ENCODE measurements around the gene ITGBL1. TPM values are rescaled to one million over a fixed set of nuclear protein-coding genes. Genes with fewer than 3 reads are reported as not detected.

ITGBL1 gene
- total RNA-seq, 4 donors from 2014 or later, result 0.61 to 6.7 (median 5.0) TPM

- ATAC-seq, result no peak
- no peaks in the 10 kb centered on the region for H3K4me1 ChIP-seq
- no peak for DNase-seq
- no peaks in the 10 kb centered on the region for H3K36me3 ChIP-seq
- intact Hi-C loops (cut with DNase I; ENCODE audit: low total_unique reads) (no loop called here), in situ Hi-C loops (cut with MboI; ENCODE audit: low sequenced_read_pairs in 4 of 4) (loop anchor here in 3 of 4 donors (10.0 to 25.0 kb wide), 2 partner anchors 242 to 250 kb away; no protein-coding TSS in a partner anchor)
- no peak overlapping the region for H3K4me3 ChIP-seq
- no peak overlapping the region for H3K27ac ChIP-seq
- no peaks in the 10 kb centered on the region for H3K27me3 ChIP-seq
- TF ChIP-seq CTCF (IDR thresholded peaks at IDR 0.05 in 4 of 5, conservative IDR thresholded peaks at IDR 0.05 in 1 of 5) (no peak), POLR2A (IDR thresholded peaks at IDR 0.05) (no peak)
- H3K9me3 ChIP-seq, result no peaks in the 10 kb centered on the region
Observed at GRCh38 chr13:101512650-101513049, 60.2 kb downstream of the ITGBL1 start.

GRCh38 chr13:101514100-101514499, 61.6 kb downstream of the ITGBL1 start:
- no peaks in the 10 kb centered on the region for H3K36me3 ChIP-seq
- DNase-seq (no peak), ATAC-seq (no peak)
- H3K4me1 ChIP-seq, result no peaks in the 10 kb centered on the region
- TF ChIP-seq CTCF (IDR thresholded peaks at IDR 0.05 in 4 of 5, conservative IDR thresholded peaks at IDR 0.05 in 1 of 5) (no peak), POLR2A (IDR thresholded peaks at IDR 0.05) (no peak)
- no peak overlapping the region for H3K27ac ChIP-seq
- no peak overlapping the region for H3K4me3 ChIP-seq
- no peaks in the 10 kb centered on the region for H3K27me3 ChIP-seq
- in situ Hi-C loops (cut with MboI; ENCODE audit: low sequenced_read_pairs in 4 of 4) (loop anchor here in 3 of 4 donors (10.0 to 25.0 kb wide), 2 partner anchors 241 to 248 kb away; no protein-coding TSS in a partner anchor), intact Hi-C loops (cut with DNase I; ENCODE audit: low total_unique reads) (loop anchor here (2.0 kb wide), 1 partner anchor 243 kb away; no protein-coding TSS in a partner anchor)
- H3K9me3 ChIP-seq, result no peaks in the 10 kb centered on the region

- intact Hi-C loops (cut with DNase I; ENCODE audit: low total_unique reads) (loop anchor here (2.0 kb wide), 1 partner anchor 242 kb away; no protein-coding TSS in a partner anchor), in situ Hi-C loops (cut with MboI; ENCODE audit: low sequenced_read_pairs in 4 of 4) (loop anchor here in 3 of 4 donors (10.0 to 25.0 kb wide), 2 partner anchors 240 to 248 kb away; no protein-coding TSS in a partner anchor)
- no peak for TF ChIP-seq POLR2A (IDR thresholded peaks at IDR 0.05)
- peak in 3 of 5 experiments; percentile 34 to 38 (median 34) for TF ChIP-seq CTCF (IDR thresholded peaks at IDR 0.05 in 4 of 5, conservative IDR thresholded peaks at IDR 0.05 in 1 of 5)
- no peak overlapping the region for H3K4me3 ChIP-seq
- no peak for DNase-seq
- H3K27ac ChIP-seq, result no peak overlapping the region
- H3K36me3 ChIP-seq, result no peaks in the 10 kb centered on the region
- no peaks in the 10 kb centered on the region for H3K27me3 ChIP-seq
- H3K4me1 ChIP-seq, result no peaks in the 10 kb centered on the region
- no peak for ATAC-seq
- H3K9me3 ChIP-seq, result no peaks in the 10 kb centered on the region
Observed at GRCh38 chr13:101514695-101515275, 62.3 kb downstream of the ITGBL1 start.

GRCh38 chr13:101515504-101515903, 63.0 kb downstream of the ITGBL1 start:
- Histone ChIP-seq H3K27ac (no peak overlapping the region), H3K36me3 (no peaks in the 10 kb centered on the region), H3K4me3 (no peak overlapping the region), H3K4me1 (no peaks in the 10 kb centered on the region), H3K27me3 (no peaks in the 10 kb centered on the region), H3K9me3 (no peaks in the 10 kb centered on the region)
- TF ChIP-seq CTCF (IDR thresholded peaks at IDR 0.05 in 4 of 5, conservative IDR thresholded peaks at IDR 0.05 in 1 of 5) (no peak), POLR2A (IDR thresholded peaks at IDR 0.05) (no peak)
- in situ Hi-C loops (cut with MboI; ENCODE audit: low sequenced_read_pairs in 4 of 4), result loop anchor here in 3 of 4 donors (10.0 to 25.0 kb wide), 2 partner anchors 239 to 247 kb away; no protein-coding TSS in a partner anchor
- intact Hi-C loops (cut with DNase I; ENCODE audit: low total_unique reads), result loop anchor here (2.0 kb wide), 1 partner anchor 241 kb away; no protein-coding TSS in a partner anchor
- no peak for ATAC-seq
- DNase-seq, result no peak
